ENCODE data around the gene PRR5L.

The PRR5L gene

GRCh38 chr11:36421546-36422155 lies 125.6 kb downstream of the PRR5L start:
- TF ChIP-seq CTCF (IDR thresholded peaks at IDR 0.05; ENCODE audit: low read depth, low read length, missing control alignments) = no peak
- H3K4me3 ChIP-seq (ENCODE audit: low read depth, low read length) = no peak overlapping the region
- in situ Hi-C loops (cut with HindIII; ENCODE audit: low sequenced_read_pairs) = no loop called here
- no peak for DNase-seq (ENCODE audit: low read depth)

- no peak for DNase-seq (ENCODE audit: low read depth)
- H3K4me3 ChIP-seq (ENCODE audit: low read depth, low read length) = no peak overlapping the region
- TF ChIP-seq CTCF (IDR thresholded peaks at IDR 0.05; ENCODE audit: low read depth, low read length, missing control alignments) = no peak
- in situ Hi-C loops (cut with HindIII; ENCODE audit: low sequenced_read_pairs) = no loop called here
Measured at GRCh38 chr11:36425561-36426081, 129.5 kb downstream of the PRR5L start.

GRCh38 chr11:36426226-36426848 lies 130.2 kb downstream of the PRR5L start:
- no peak overlapping the region for H3K4me3 ChIP-seq (ENCODE audit: low read depth, low read length)
- no peak for DNase-seq (ENCODE audit: low read depth)
- in situ Hi-C loops (cut with HindIII; ENCODE audit: low sequenced_read_pairs) = no loop called here
- no peak for TF ChIP-seq CTCF (IDR thresholded peaks at IDR 0.05; ENCODE audit: low read depth, low read length, missing control alignments)

- TF ChIP-seq CTCF (IDR thresholded peaks at IDR 0.05; ENCODE audit: low read depth, low read length, missing control alignments) = no peak
- H3K4me3 ChIP-seq (ENCODE audit: low read depth, low read length) = no peak overlapping the region
- in situ Hi-C loops (cut with HindIII; ENCODE audit: low sequenced_read_pairs) = no loop called here
- DNase-seq (ENCODE audit: low read depth) = no peak
Measured at GRCh38 chr11:36427079-36427478, 131.0 kb downstream of the PRR5L start.

- TF ChIP-seq CTCF (IDR thresholded peaks at IDR 0.05; ENCODE audit: low read depth, low read length, missing control alignments) = no peak
- in situ Hi-C loops (cut with HindIII; ENCODE audit: low sequenced_read_pairs) = no loop called here
- DNase-seq (ENCODE audit: low read depth) = no peak
Measured at GRCh38 chr11:36427876-36428275, 131.8 kb downstream of the PRR5L start.

GRCh38 chr11:36431429-36432092 lies 135.5 kb downstream of the PRR5L start:
- in situ Hi-C loops (cut with HindIII; ENCODE audit: low sequenced_read_pairs) = no loop called here
- H3K4me3 ChIP-seq (ENCODE audit: low read depth, low read length) = no peak overlapping the region
- DNase-seq (ENCODE audit: low read depth) = peak; percentile 85
- peak; percentile 41 for TF ChIP-seq CTCF (IDR thresholded peaks at IDR 0.05; ENCODE audit: low read depth, low read length, missing control alignments)

More at GRCh38 chr11:36427876-36428275, 131.8 kb downstream of the PRR5L start:
- H3K4me3 ChIP-seq (ENCODE audit: low read depth, low read length) = no peak overlapping the region
